WTC11 (cell line): ENCODE measurements around the gene FYN. TPM values are rescaled to one million over a fixed set of nuclear protein-coding genes. Genes with fewer than 3 reads are reported as not detected.

Source experiments
- ATAC-seq: fragments of 200-7000 bp; cut with Tn5 transposase; 2 replicates; pipeline ENCODE4 v1.10.0; 2021; ENCODE audit warnings: mild to moderate bottlenecking, moderate library complexity
- CTCF ChIA-PET: fragments of 300-600 bp; sonication (Branson Sonifier 250); formaldehyde crosslinking; loops from one replicate; lab custom pipeline; 2021; ENCODE audit warnings: antibody characterized with exemption; lab: Charles Lee
- POLR2A ChIA-PET: fragments of 350-600 bp; sonication (Branson Sonifier 250); formaldehyde crosslinking; loops from one replicate; lab custom pipeline; 2021; ENCODE audit warnings: antibody characterized with exemption; lab: Charles Lee
- DNase-seq: peaks from one replicate; pipeline ENCODE4 v3.0.0; 2021; ENCODE audit warnings: low spot score
- H3K27ac Mint-ChIP-seq: 2 replicates; pipeline ENCODE4 v1.8.0; 2021; ENCODE audit warnings: mixed read lengths
- H3K27me3 Mint-ChIP-seq: 2 replicates; pipeline ENCODE4 v1.8.0; 2021; ENCODE audit warnings: low read depth, mild to moderate bottlenecking, moderate library complexity, mixed read lengths
- H3K36me3 Mint-ChIP-seq: 2 replicates; pipeline ENCODE4 v1.8.0; 2021; ENCODE audit warnings: mixed read lengths
- H3K4me1 Mint-ChIP-seq: 2 replicates; pipeline ENCODE4 v1.8.0; 2022; ENCODE audit warnings: mixed read lengths
- H3K4me3 Mint-ChIP-seq: 2 replicates; pipeline ENCODE4 v1.8.0; 2021; ENCODE audit warnings: mild to moderate bottlenecking, moderate library complexity, mixed read lengths
- H3K9me3 Mint-ChIP-seq: 2 replicates; pipeline ENCODE4 v1.8.0; 2021; ENCODE audit warnings: mixed read lengths
- ATF1 ChIP-seq: sonication (generic); formaldehyde crosslinking; IDR thresholded peaks from 2 replicates; pipeline ENCODE4 v1.8.1; 2023; ENCODE audit warnings: mild to moderate bottlenecking, moderate library complexity, missing genetic modification reagents
- CBFB ChIP-seq: sonication (generic); formaldehyde crosslinking; IDR thresholded peaks from 2 replicates; pipeline ENCODE4 v1.8.1; 2022; ENCODE audit warnings: mild to moderate bottlenecking, low read depth, missing genetic modification reagents
- ERG ChIP-seq: fragments of 250-450 bp; sonication (Bioruptor Pico); IDR thresholded peaks from 2 replicates; pipeline ENCODE4 v1.8.0; 2021; ENCODE audit warnings: mild to moderate bottlenecking
- GABPB1 ChIP-seq: sonication (generic); formaldehyde crosslinking; IDR thresholded peaks from 2 replicates; pipeline ENCODE4 v1.8.1; 2023; ENCODE audit warnings: mild to moderate bottlenecking, missing genetic modification reagents
- IRF2 ChIP-seq: sonication (generic); formaldehyde crosslinking; IDR thresholded peaks from 2 replicates; pipeline ENCODE4 v1.8.0; 2022; ENCODE audit warnings: low read depth, missing genetic modification reagents, borderline replicate concordance
- MYBL2 ChIP-seq: sonication (generic); formaldehyde crosslinking; IDR thresholded peaks from 2 replicates; pipeline ENCODE4 v1.8.1; 2023; ENCODE audit warnings: mild to moderate bottlenecking, moderate library complexity, missing genetic modification reagents
- NFYB ChIP-seq: sonication (generic); formaldehyde crosslinking; conservative IDR thresholded peaks from 2 replicates; pipeline ENCODE4 v1.8.0; 2022; ENCODE audit warnings: low read depth, missing genetic modification reagents
- SOX15 ChIP-seq: fragments of 250-450 bp; sonication (Bioruptor Pico); IDR thresholded peaks from 2 replicates; pipeline ENCODE4 v1.9.0; 2021; ENCODE audit warnings: mild to moderate bottlenecking
- ZNF121 ChIP-seq: sonication (generic); formaldehyde crosslinking; IDR thresholded peaks from 2 replicates; pipeline ENCODE4 v1.8.0; 2023; ENCODE audit warnings: missing genetic modification reagents
- ZNF281 ChIP-seq: sonication (generic); formaldehyde crosslinking; IDR thresholded peaks from 2 replicates; pipeline ENCODE4 v1.8.0; 2023; ENCODE audit warnings: mild to moderate bottlenecking, missing genetic modification reagents
- ZNF425 ChIP-seq: fragments of 250-450 bp; sonication (Bioruptor Pico); conservative IDR thresholded peaks from 2 replicates; pipeline ENCODE4 v1.9.0; 2021; ENCODE audit warnings: mild to moderate bottlenecking
- ZNF532 ChIP-seq: fragments of 250-450 bp; sonication (Bioruptor Pico); IDR thresholded peaks from 2 replicates; pipeline ENCODE4 v1.9.0; 2021; ENCODE audit warnings: mild to moderate bottlenecking, borderline replicate concordance
- total RNA-seq: library from RNA; stranded (reverse); gene quantifications from 3 replicates; pipeline ENCODE4 v1.2.3, GENCODE V29; 2021
- TF ChIP-seq, protein P1 (sequence below): sonication (generic); formaldehyde crosslinking; IDR thresholded peaks from 2 replicates; pipeline ENCODE4 v1.8.1; 2023; ENCODE audit warnings: mild to moderate bottlenecking, missing genetic modification reagents, moderate library complexity
- TF ChIP-seq, protein P2 (sequence below): sonication (generic); formaldehyde crosslinking; IDR thresholded peaks from 2 replicates; pipeline ENCODE4 v1.8.0; 2022; ENCODE audit warnings: mild to moderate bottlenecking, missing genetic modification reagents
- TF ChIP-seq, protein P3 (sequence below): sonication (generic); formaldehyde crosslinking; IDR thresholded peaks from 2 replicates; pipeline ENCODE4 v1.8.1; 2023; ENCODE audit warnings: mild to moderate bottlenecking, missing genetic modification reagents

Gene FYN
- total RNA-seq, 1 experiment from 2014 or later: 63.9 TPM

DNA sequence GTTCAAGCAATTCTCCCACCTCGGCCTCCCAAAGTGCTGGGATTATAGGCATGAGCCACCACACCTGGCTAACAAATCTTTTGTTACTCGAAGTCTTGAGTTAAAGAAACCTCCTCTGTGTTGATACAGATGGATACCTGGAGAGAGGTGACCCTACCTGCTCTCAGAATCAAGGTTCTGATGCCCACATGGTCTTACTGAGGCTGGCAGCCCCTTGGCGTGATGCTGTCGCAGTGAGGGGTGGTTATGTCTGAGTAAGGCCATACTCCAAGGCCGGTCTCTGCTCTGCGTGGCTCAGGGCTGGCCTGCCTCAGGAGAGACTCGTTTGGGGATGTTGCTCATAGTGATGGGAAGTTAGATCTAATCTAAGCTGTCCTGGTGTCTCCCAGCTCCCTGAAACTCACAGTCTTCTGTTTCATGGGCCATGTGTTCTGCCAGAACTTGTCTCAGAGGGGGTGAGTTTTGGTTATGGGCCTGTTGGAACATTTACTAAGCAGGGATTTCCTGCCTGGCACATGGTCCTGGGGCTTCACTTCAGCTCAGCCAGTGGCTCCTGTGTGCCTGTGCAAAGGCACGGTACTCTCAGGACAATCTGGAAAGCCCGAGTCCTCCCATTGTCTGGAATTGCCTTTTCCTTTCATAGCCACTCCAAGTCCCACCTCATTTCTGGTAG is 250.1 kb downstream of the FYN start (continued):
- no peak for TF ChIP-seq ZNF532

GRCh38 chr6:111620169-111620568 is 253.1 kb downstream of the FYN start:
- POLR2A ChIA-PET: no interaction called here
- H3K4me1 Mint-ChIP-seq: peaks cover 8% of the 10 kb centered on the region
- no peaks in the 10 kb centered on the region for H3K36me3 Mint-ChIP-seq
- CTCF ChIA-PET: interaction anchor here (1.1 kb wide), 1 partner anchor 361 kb away, joined by 3 read pairs; a partner anchor contains a TSS
- no peaks in the 10 kb centered on the region for H3K9me3 Mint-ChIP-seq
- no peak for TF ChIP-seq MYBL2 (CRISPR knock-in tag)
- TF ChIP-seq GABPB1 (CRISPR knock-in tag): no peak
- no peak for TF ChIP-seq SOX15 (CRISPR knock-in tag)
- no peak for TF ChIP-seq NFYB (CRISPR knock-in tag)
- TF ChIP-seq, protein P1, sequence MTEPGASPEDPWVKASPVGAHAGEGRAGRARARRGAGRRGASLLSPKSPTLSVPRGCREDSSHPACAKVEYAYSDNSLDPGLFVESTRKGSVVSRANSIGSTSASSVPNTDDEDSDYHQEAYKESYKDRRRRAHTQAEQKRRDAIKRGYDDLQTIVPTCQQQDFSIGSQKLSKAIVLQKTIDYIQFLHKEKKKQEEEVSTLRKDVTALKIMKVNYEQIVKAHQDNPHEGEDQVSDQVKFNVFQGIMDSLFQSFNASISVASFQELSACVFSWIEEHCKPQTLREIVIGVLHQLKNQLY (CRISPR knock-in tag): no peak
- TF ChIP-seq ZNF281: no peak
- H3K4me3 Mint-ChIP-seq: no peak overlapping the region
- ATAC-seq (no peak), DNase-seq (no peak)
- H3K27me3 Mint-ChIP-seq: no peaks in the 10 kb centered on the region; the same call in none of the 2 replicates
- H3K27ac Mint-ChIP-seq: no peak overlapping the region

DNA sequence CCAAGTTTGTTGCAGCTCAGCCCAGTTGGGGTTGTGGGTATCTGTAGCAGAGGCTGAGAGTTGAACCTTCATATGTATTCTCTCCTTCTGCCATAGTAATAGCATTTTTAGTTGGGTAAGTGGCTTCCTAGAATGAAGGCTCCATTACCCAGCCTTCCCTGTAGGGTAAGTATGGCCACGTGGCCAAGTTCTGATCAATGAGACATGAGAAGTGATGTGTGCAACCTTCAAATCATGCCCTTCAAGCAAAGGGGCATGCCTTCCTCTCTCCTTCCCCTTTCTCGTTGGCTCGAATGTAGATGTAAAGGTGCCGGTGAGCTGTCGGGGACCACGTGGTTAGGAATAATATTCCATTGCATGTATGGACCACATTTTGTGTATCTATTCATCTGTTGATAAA is 254.8 kb downstream of the FYN start:
- POLR2A ChIA-PET: no interaction called here
- peaks cover 21% of the 10 kb centered on the region for H3K4me1 Mint-ChIP-seq
- H3K9me3 Mint-ChIP-seq: no peaks in the 10 kb centered on the region
- peaks cover 3% of the 10 kb centered on the region for H3K27me3 Mint-ChIP-seq
- no peaks in the 10 kb centered on the region for H3K36me3 Mint-ChIP-seq
- no peak for TF ChIP-seq IRF2 (CRISPR knock-in tag)
- no peak for ATAC-seq
- H3K4me3 Mint-ChIP-seq: no peak overlapping the region
- H3K27ac Mint-ChIP-seq: no peak overlapping the region
- CTCF ChIA-PET: interaction anchor here (0.6 kb wide), 1 partner anchor 97 kb away, joined by 4 read pairs; no protein-coding TSS in a partner anchor
- no peak for DNase-seq

- H3K9me3 Mint-ChIP-seq: peaks cover 5% of the 10 kb centered on the region
- 0 out of 2 replicates have a peak, but pooled peaks cover 3% of the 10 kb centered on the region for H3K36me3 Mint-ChIP-seq
- no peak for DNase-seq
- TF ChIP-seq, protein P2, sequence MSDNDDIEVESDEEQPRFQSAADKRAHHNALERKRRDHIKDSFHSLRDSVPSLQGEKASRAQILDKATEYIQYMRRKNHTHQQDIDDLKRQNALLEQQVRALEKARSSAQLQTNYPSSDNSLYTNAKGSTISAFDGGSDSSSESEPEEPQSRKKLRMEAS (CRISPR knock-in tag): no peak
- TF ChIP-seq CBFB (CRISPR knock-in tag): no peak
- no peak for TF ChIP-seq ZNF425 (CRISPR knock-in tag)
- TF ChIP-seq ERG: no peak
- TF ChIP-seq ZNF121 (CRISPR knock-in tag): no peak
- TF ChIP-seq ATF1 (CRISPR knock-in tag): no peak
- no peak for TF ChIP-seq MYBL2 (CRISPR knock-in tag)
- TF ChIP-seq, protein P3, sequence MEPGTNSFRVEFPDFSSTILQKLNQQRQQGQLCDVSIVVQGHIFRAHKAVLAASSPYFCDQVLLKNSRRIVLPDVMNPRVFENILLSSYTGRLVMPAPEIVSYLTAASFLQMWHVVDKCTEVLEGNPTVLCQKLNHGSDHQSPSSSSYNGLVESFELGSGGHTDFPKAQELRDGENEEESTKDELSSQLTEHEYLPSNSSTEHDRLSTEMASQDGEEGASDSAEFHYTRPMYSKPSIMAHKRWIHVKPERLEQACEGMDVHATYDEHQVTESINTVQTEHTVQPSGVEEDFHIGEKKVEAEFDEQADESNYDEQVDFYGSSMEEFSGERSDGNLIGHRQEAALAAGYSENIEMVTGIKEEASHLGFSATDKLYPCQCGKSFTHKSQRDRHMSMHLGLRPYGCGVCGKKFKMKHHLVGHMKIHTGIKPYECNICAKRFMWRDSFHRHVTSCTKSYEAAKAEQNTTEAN (CRISPR knock-in tag): no peak
These were observed 256.1 kb downstream of the FYN start for GRCh38 chr6:111617149-111617548.

More at GRCh38 chr6:111617149-111617548, 256.1 kb downstream of the FYN start:
- H3K4me3 Mint-ChIP-seq: no peak overlapping the region
- ChIA-PET CTCF (no interaction called here), POLR2A (no interaction called here)
- H3K4me1 Mint-ChIP-seq: peaks cover 21% of the 10 kb centered on the region
- H3K27me3 Mint-ChIP-seq: peaks cover 3% of the 10 kb centered on the region
- H3K27ac Mint-ChIP-seq: no peak overlapping the region
- no peak for ATAC-seq
